Trophoblast cell (in vitro differentiated cells and primary cell): Measurements from ENCODE around the gene TBCD.

Source experiments
- DNase-seq, 2 donors: peaks; one replicate each; pipeline ENCODE4 v3.0.0-alpha.2; 2016
- H2AFZ ChIP-seq: 2 replicates; pipeline ENCODE4 v1.6.1; 2013; ENCODE audit warnings: low read length, moderate library complexity, mild to moderate bottlenecking; ENCODE audit not compliant: insufficient read depth, poor library complexity
- H2AK5ac ChIP-seq: 2 replicates; pipeline ENCODE4 v1.6.1; 2013; ENCODE audit warnings: mild to moderate bottlenecking, low read length
- H2BK120ac ChIP-seq: 2 replicates; pipeline ENCODE4 v1.6.1; 2013; ENCODE audit warnings: low read length, mild to moderate bottlenecking, moderate library complexity; ENCODE audit not compliant: insufficient read depth, poor library complexity
- H2BK12ac ChIP-seq: 2 replicates; pipeline ENCODE4 v1.6.1; 2013; ENCODE audit warnings: mild to moderate bottlenecking, low read length, moderate library complexity
- H2BK5ac ChIP-seq: 2 replicates; pipeline ENCODE4 v1.6.1; 2013; ENCODE audit warnings: low read length, low read depth, moderate library complexity, mild to moderate bottlenecking; ENCODE audit not compliant: poor library complexity
- H3K14ac ChIP-seq: 2 replicates; pipeline ENCODE4 v1.6.1; 2013; ENCODE audit warnings: mild to moderate bottlenecking, low read length
- H3K18ac ChIP-seq: 2 replicates; pipeline ENCODE4 v1.6.1; 2013; ENCODE audit warnings: mild to moderate bottlenecking, low read length
- H3K23ac ChIP-seq: 2 replicates; pipeline ENCODE4 v1.6.1; 2013; ENCODE audit warnings: low read length
- H3K27ac ChIP-seq: 2 replicates; pipeline ENCODE4 v1.5.1; 2013; ENCODE audit warnings: low read depth, mild to moderate bottlenecking, inconsistent platforms, low read length, moderate library complexity
- H3K27me3 ChIP-seq: 2 replicates; pipeline ENCODE4 v1.6.1; 2013; ENCODE audit warnings: inconsistent platforms, mild to moderate bottlenecking, low read length, moderate library complexity; ENCODE audit not compliant: insufficient read depth
- H3K36me3 ChIP-seq, 2 experiments: 1 replicate in 1 of 2; 2 replicates in 1 of 2; pipeline ENCODE4 v1.6.1; 2013; ENCODE audit warnings: low read length in 2 of 2, mild to moderate bottlenecking in 2 of 2, moderate library complexity in 1 of 2; ENCODE audit not compliant: insufficient read depth in 2 of 2, control insufficient read depth in 1 of 2
- H3K4ac ChIP-seq: 2 replicates; pipeline ENCODE4 v1.6.1; 2013; ENCODE audit warnings: low read depth, mild to moderate bottlenecking, low read length, moderate library complexity
- H3K4me1 ChIP-seq, 2 experiments: 1 replicate in 1 of 2; 2 replicates in 1 of 2; pipeline ENCODE4 v1.6.1; 2013; ENCODE audit warnings: low read length in 2 of 2, mild to moderate bottlenecking in 2 of 2, moderate library complexity in 1 of 2; ENCODE audit not compliant: insufficient read depth in 2 of 2, control insufficient read depth in 1 of 2
- H3K4me2 ChIP-seq: 2 replicates; pipeline ENCODE4 v1.6.1; 2013; ENCODE audit warnings: inconsistent platforms, mild to moderate bottlenecking, low read length, moderate library complexity
- H3K4me3 ChIP-seq: 2 replicates; pipeline ENCODE4 v1.5.1; 2013; ENCODE audit warnings: mild to moderate bottlenecking, low read depth, low read length, inconsistent platforms
- H3K79me1 ChIP-seq: one replicate; pipeline ENCODE4 v1.6.1; 2013; ENCODE audit warnings: low read length
- H3K79me2 ChIP-seq: 2 replicates; pipeline ENCODE4 v1.6.1; 2013; ENCODE audit warnings: low read length, mild to moderate bottlenecking; ENCODE audit not compliant: control insufficient read depth, insufficient read depth, poor library complexity
- H3K9ac ChIP-seq: 2 replicates; pipeline ENCODE4 v1.6.1; 2013; ENCODE audit warnings: mild to moderate bottlenecking, low read length
- H3K9me3 ChIP-seq: 2 replicates; pipeline ENCODE4 v1.6.1; 2013; ENCODE audit warnings: low read depth, mild to moderate bottlenecking, control low read depth, inconsistent platforms, low read length; ENCODE audit not compliant: insufficient read depth
- H4K12ac ChIP-seq: 2 replicates; pipeline ENCODE4 v1.6.1; 2013; ENCODE audit warnings: low read depth, mild to moderate bottlenecking, low read length, moderate library complexity
- H4K8ac ChIP-seq: 2 replicates; pipeline ENCODE4 v1.6.1; 2013; ENCODE audit warnings: low read depth, mild to moderate bottlenecking, low read length, moderate library complexity
- H4K91ac ChIP-seq: one replicate; pipeline ENCODE4 v1.6.1; 2013; ENCODE audit warnings: low read depth, mild to moderate bottlenecking, low read length, moderate library complexity
- WGBS: extraction: QIAGEN DNeasy Blood & Tissue Kit; methylation state at CpG from one replicate; pipeline ENCODE4 v1.1.7; 2013; ENCODE audit warnings: missing lambda C conversion rate; ENCODE audit not compliant: insufficient read length, insufficient coverage; ENCODE audit errors: extremely low coverage; 5-methylcytosine and 5-hydroxymethylcytosine counted together

The TBCD gene

DNA sequence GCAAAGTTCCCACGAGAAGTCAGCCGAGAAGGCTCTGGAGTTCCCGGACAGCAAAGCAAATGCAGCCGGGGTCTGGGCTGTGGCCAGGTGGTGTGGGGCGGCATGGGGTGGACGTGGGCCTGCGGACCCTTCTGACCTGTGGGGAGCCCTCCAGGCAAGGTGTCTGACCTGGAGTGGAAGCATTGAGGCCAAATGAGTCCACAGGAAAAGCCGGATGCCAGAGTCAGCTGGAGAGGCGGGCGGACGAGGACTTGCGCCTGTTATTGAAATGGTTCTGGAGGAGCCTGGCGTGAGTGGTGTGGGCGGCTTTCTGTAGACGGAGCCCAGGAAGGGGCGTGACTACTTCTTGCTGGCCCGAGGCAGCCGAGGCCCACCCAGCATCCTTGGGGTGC lies 138.5 kb downstream of the TBCD start:
- Histone ChIP-seq H3K27ac (peak overlapping the region; percentile 64), H4K12ac (no peak overlapping the region), H3K4me2 (no peak overlapping the region), H2BK12ac (peak overlapping the region; percentile 3), H3K36me3 (no peaks in the 10 kb centered on the region), H3K18ac (peak overlapping the region; percentile 37), H3K9ac (no peak overlapping the region), H3K4me1 (peaks cover 30 to 45% of the 10 kb centered on the region in 2 experiments), H3K23ac (no peak overlapping the region), H2AK5ac (peak overlapping the region; percentile 37), H3K27me3 (no peaks in the 10 kb centered on the region), H3K4ac (peak overlapping the region; percentile 31), H3K79me1 (peaks cover 27% of the 10 kb centered on the region), H4K91ac (peak overlapping the region; percentile 37), H2AFZ (no peak overlapping the region), H4K8ac (peak overlapping the region; percentile 3), H3K4me3 (no peak overlapping the region), H3K9me3 (no peaks in the 10 kb centered on the region), H3K14ac (peak overlapping the region; percentile 7), H2BK5ac (peak overlapping the region; percentile 50), H3K79me2 (peaks cover 8% of the 10 kb centered on the region), H2BK120ac (peak overlapping the region; percentile 49)
- DNase-seq, result peak in 1 of 2 donors; percentile 51
- WGBS, result no CpG with 5 or more reads among the region's 18 CpGs

DNA sequence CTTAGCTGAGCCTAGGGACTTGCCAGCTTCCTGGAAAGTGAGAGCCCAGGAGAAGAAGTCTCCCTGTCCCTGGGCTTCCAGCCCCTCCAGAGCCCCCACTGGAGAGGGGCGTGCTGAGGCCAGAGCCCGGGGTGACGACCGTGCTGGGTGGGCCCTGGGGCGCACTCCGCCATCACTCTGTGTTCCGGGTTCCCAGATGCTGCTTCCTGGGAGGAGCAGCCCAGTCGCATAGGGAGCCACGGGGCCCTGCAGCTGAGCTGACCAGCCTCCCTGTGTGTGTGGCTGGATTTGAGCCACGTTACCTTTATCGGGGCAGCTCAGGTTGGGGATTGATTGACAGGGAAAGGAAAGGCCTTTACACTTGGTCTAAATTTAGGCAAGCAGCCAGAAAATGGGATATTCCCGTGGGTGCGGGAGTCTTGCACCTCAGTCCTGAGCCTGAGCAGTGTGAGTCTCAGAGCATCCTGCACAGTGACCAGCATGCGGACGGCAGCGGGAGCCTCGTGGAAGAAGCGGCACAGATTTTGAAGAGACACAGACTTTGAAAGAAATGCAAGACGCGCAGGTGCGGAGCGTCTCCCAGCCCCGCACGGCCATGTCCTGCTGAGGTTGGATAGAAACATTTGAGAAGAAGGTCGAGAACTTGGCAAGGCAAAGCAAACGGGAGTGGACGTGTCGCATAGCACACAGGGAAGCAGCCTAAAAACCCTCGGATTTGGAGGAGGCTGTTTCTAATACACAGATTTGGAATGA lies 139.2 kb downstream of the TBCD start:
- Histone ChIP-seq H4K12ac (no peak overlapping the region), H3K27me3 (no peaks in the 10 kb centered on the region), H3K4me2 (no peak overlapping the region), H3K36me3 (peaks cover 0 to 3% of the 10 kb centered on the region in 2 experiments), H3K79me1 (peaks cover 25% of the 10 kb centered on the region), H3K27ac (peak overlapping the region; percentile 64), H4K91ac (peak overlapping the region; percentile 37), H2BK5ac (no peak overlapping the region), H2BK120ac (peak overlapping the region; percentile 49), H3K9ac (no peak overlapping the region), H3K4me1 (peaks cover 27 to 41% of the 10 kb centered on the region in 2 experiments), H3K23ac (no peak overlapping the region), H2BK12ac (peak overlapping the region; percentile 10), H3K79me2 (peaks cover 6% of the 10 kb centered on the region), H2AFZ (no peak overlapping the region), H3K4me3 (no peak overlapping the region), H4K8ac (no peak overlapping the region), H3K14ac (peak overlapping the region; percentile 6), H2AK5ac (peak overlapping the region; percentile 5), H3K18ac (peak overlapping the region; percentile 37), H3K9me3 (no peaks in the 10 kb centered on the region), H3K4ac (peak overlapping the region; percentile 31)
- WGBS, result no CpG with 5 or more reads among the region's 29 CpGs
- no peak for DNase-seq

DNA sequence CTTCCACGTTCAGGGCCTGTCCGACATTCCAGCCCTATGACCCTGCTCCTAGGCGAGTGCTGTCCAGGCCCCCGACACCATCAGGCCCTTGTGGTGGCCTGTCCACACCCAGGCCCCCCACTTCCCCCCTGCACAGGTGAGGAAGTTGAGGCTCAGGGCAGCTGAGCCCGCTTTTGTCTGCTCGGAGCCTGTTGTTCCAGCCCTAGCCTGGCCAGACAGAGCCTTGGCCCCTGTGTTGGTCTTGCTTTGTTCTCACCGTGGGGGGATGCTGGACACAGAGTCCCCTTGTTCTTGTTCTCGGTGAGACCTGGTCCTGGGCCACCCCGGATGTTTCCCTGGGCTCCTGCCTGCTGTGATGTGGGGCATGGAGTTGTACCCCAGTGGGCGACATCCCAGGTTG lies 140.0 kb downstream of the TBCD start:
- H4K91ac ChIP-seq, result no peak overlapping the region
- no peak overlapping the region for H3K18ac ChIP-seq
- peaks cover 2% of the 10 kb centered on the region for H3K9me3 ChIP-seq
- H3K27ac ChIP-seq, result no peak overlapping the region
- no peak overlapping the region for H3K9ac ChIP-seq
- H2AFZ ChIP-seq, result no peak overlapping the region
- H3K36me3 ChIP-seq, result peaks cover 0 to 3% of the 10 kb centered on the region in 2 experiments
- no peak overlapping the region for H3K14ac ChIP-seq
- peaks cover 25 to 40% of the 10 kb centered on the region in 2 experiments for H3K4me1 ChIP-seq
- no peak overlapping the region for H2BK5ac ChIP-seq
- no peak overlapping the region for H3K4me2 ChIP-seq
- no peak overlapping the region for H3K4me3 ChIP-seq
- peaks cover 24% of the 10 kb centered on the region for H3K79me1 ChIP-seq
- no peak overlapping the region for H2BK120ac ChIP-seq
- H3K27me3 ChIP-seq, result no peaks in the 10 kb centered on the region
- no peak overlapping the region for H4K8ac ChIP-seq
- no peak for DNase-seq
- H3K4ac ChIP-seq, result no peak overlapping the region
- H4K12ac ChIP-seq, result no peak overlapping the region
- H3K23ac ChIP-seq, result no peak overlapping the region
- H3K79me2 ChIP-seq, result peaks cover 6% of the 10 kb centered on the region
- H2AK5ac ChIP-seq, result no peak overlapping the region
- no CpG with 5 or more reads among the region's 10 CpGs for WGBS
- H2BK12ac ChIP-seq, result no peak overlapping the region

DNA sequence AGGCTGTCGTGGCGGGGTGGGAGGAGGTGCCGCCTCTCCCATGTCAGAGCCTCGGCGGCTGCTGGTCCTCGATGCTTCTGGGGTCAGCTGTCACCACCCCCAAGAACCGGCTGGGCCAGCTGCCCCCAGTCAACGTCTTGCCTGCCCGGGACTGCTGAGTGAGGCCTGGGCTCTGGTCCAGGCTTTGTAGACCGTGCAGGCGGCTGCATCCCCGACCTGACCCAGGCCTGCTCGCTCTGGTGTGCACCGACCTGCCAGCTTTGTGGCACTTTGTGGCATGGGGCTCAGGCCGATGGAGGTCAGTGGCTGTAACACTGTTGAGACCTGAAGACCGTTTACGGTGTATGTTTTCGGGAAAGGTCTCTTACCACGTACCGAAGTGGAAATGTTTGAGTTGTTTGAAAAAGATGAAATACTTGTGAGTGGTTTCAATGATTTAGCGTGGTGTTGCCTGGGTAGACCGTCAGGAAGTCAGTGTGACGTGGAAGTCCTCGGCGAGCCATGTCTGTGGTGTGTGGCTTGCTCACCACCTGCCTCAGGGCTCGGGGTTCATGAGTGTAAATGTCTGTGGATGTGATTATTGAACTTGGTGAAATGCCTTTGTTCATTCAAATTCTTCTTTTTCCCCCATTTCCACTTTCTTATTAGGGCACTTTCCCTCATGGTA lies 141.2 kb downstream of the TBCD start:
- Histone ChIP-seq H4K8ac (no peak overlapping the region), H3K36me3 (peaks cover 0 to 3% of the 10 kb centered on the region in 2 experiments), H2BK12ac (no peak overlapping the region), H3K4me1 (peaks cover 25 to 34% of the 10 kb centered on the region in 2 experiments), H3K4ac (no peak overlapping the region), H4K12ac (no peak overlapping the region), H3K14ac (peak overlapping the region; percentile 2), H2BK120ac (no peak overlapping the region), H3K79me2 (peaks cover 6% of the 10 kb centered on the region), H4K91ac (no peak overlapping the region), H3K4me2 (no peak overlapping the region), H3K9me3 (peaks cover 2% of the 10 kb centered on the region), H2AK5ac (no peak overlapping the region), H2BK5ac (no peak overlapping the region), H3K79me1 (peaks cover 24% of the 10 kb centered on the region), H2AFZ (no peak overlapping the region), H3K18ac (no peak overlapping the region), H3K4me3 (no peak overlapping the region), H3K23ac (no peak overlapping the region), H3K27ac (no peak overlapping the region), H3K27me3 (no peaks in the 10 kb centered on the region), H3K9ac (no peak overlapping the region)
- no peak for DNase-seq
- 100% methylated on average over 1 of the region's 26 CpGs for WGBS
